ENCODE measurements around the gene PITX2. TPM values are rescaled to one million over a fixed set of nuclear protein-coding genes. Genes with fewer than 3 reads are reported as not detected.

The PITX2 gene
- total RNA-seq, 1 donor from 2014 or later: not detected

- Mint-ChIP-seq H3K4me3 (no peak overlapping the region), H3K27me3 (ENCODE audit: insufficient read depth) (peaks cover 87% of the 10 kb centered on the region)
- intact Hi-C loops (cut with micrococcal nuclease): loop anchor here (5.0 kb wide), 1 partner anchor 1904 kb away; no protein-coding TSS in a partner anchor
Observed at GRCh38 chr4:110617646-110618580, 5.0 kb downstream of the PITX2 start.

GRCh38 chr4:110617075-110617640, 5.7 kb downstream of the PITX2 start:
- H3K36me3 Mint-ChIP-seq (ENCODE audit: low read depth): peaks cover 3% of the 10 kb centered on the region
- H3K27ac Mint-ChIP-seq: no peak overlapping the region
- DNase-seq (ENCODE audit: low spot score): no peak
- H3K27me3 Mint-ChIP-seq (ENCODE audit: insufficient read depth): peaks cover 88% of the 10 kb centered on the region
- intact Hi-C loops (cut with micrococcal nuclease): loop anchor here (5.0 kb wide), 1 partner anchor 1905 kb away; no protein-coding TSS in a partner anchor
- no peaks in the 10 kb centered on the region for H3K4me1 Mint-ChIP-seq (ENCODE audit: low read depth)
- H3K4me3 Mint-ChIP-seq: no peak overlapping the region
- peaks cover 5% of the 10 kb centered on the region for H3K9me3 Mint-ChIP-seq

More at GRCh38 chr4:110617646-110618580, 5.0 kb downstream of the PITX2 start:
- peaks cover 3% of the 10 kb centered on the region for H3K36me3 Mint-ChIP-seq (ENCODE audit: low read depth)
- no peak for DNase-seq (ENCODE audit: low spot score)
- peaks cover 5% of the 10 kb centered on the region for H3K9me3 Mint-ChIP-seq
- H3K4me1 Mint-ChIP-seq (ENCODE audit: low read depth): no peaks in the 10 kb centered on the region
- H3K27ac Mint-ChIP-seq: peak overlapping the region; percentile 73

- DNase-seq (ENCODE audit: low spot score): no peak
- Mint-ChIP-seq H3K4me3 (no peak overlapping the region), H3K9me3 (peaks cover 5% of the 10 kb centered on the region), H3K4me1 (ENCODE audit: low read depth) (no peaks in the 10 kb centered on the region), H3K27ac (no peak overlapping the region), H3K27me3 (ENCODE audit: insufficient read depth) (peaks cover 86% of the 10 kb centered on the region), H3K36me3 (ENCODE audit: low read depth) (peaks cover 3% of the 10 kb centered on the region)
- intact Hi-C loops (cut with micrococcal nuclease): loop anchor here (1.0 to 5.0 kb wide), 2 partner anchors 22 to 1906 kb away; no protein-coding TSS in a partner anchor
Observed at GRCh38 chr4:110616238-110617074, 6.4 kb downstream of the PITX2 start.

- no peaks in the 10 kb centered on the region for H3K4me1 Mint-ChIP-seq (ENCODE audit: low read depth)
- H3K9me3 Mint-ChIP-seq: peaks cover 5% of the 10 kb centered on the region
- no peak overlapping the region for H3K4me3 Mint-ChIP-seq
- peaks cover 87% of the 10 kb centered on the region for H3K27me3 Mint-ChIP-seq (ENCODE audit: insufficient read depth)
- no peak for DNase-seq (ENCODE audit: low spot score)
- peaks cover 3% of the 10 kb centered on the region for H3K36me3 Mint-ChIP-seq (ENCODE audit: low read depth)
- intact Hi-C loops (cut with micrococcal nuclease): loop anchor here (1.0 to 5.0 kb wide), 2 partner anchors 23 to 1907 kb away; no protein-coding TSS in a partner anchor
- H3K27ac Mint-ChIP-seq: no peak overlapping the region
Observed at GRCh38 chr4:110615353-110616237, 7.3 kb downstream of the PITX2 start.

- peaks cover 3% of the 10 kb centered on the region for H3K36me3 Mint-ChIP-seq (ENCODE audit: low read depth)
- H3K9me3 Mint-ChIP-seq: peaks cover 5% of the 10 kb centered on the region
- intact Hi-C loops (cut with micrococcal nuclease): loop anchor here (5.0 kb wide), 1 partner anchor 1907 kb away; no protein-coding TSS in a partner anchor
- no peak overlapping the region for H3K27ac Mint-ChIP-seq
- no peaks in the 10 kb centered on the region for H3K4me1 Mint-ChIP-seq (ENCODE audit: low read depth)
- no peak overlapping the region for H3K4me3 Mint-ChIP-seq
- H3K27me3 Mint-ChIP-seq (ENCODE audit: insufficient read depth): peaks cover 86% of the 10 kb centered on the region
- DNase-seq (ENCODE audit: low spot score): no peak
Observed at GRCh38 chr4:110614976-110615352, 7.9 kb downstream of the PITX2 start.

- no peak for DNase-seq (ENCODE audit: low spot score)
- H3K4me3 Mint-ChIP-seq: no peak overlapping the region
- intact Hi-C loops (cut with micrococcal nuclease): no loop called here
- no peaks in the 10 kb centered on the region for H3K4me1 Mint-ChIP-seq (ENCODE audit: low read depth)
- peaks cover 5% of the 10 kb centered on the region for H3K9me3 Mint-ChIP-seq
- peaks cover 85% of the 10 kb centered on the region for H3K27me3 Mint-ChIP-seq (ENCODE audit: insufficient read depth)
- H3K27ac Mint-ChIP-seq: no peak overlapping the region
- peaks cover 2% of the 10 kb centered on the region for H3K36me3 Mint-ChIP-seq (ENCODE audit: low read depth)
Observed at GRCh38 chr4:110614173-110614963, 8.5 kb downstream of the PITX2 start.

GRCh38 chr4:110613745-110614144, 9.1 kb downstream of the PITX2 start:
- DNase-seq (ENCODE audit: low spot score): no peak
- Mint-ChIP-seq H3K27ac (no peak overlapping the region), H3K4me3 (no peak overlapping the region), H3K9me3 (peaks cover 5% of the 10 kb centered on the region), H3K36me3 (ENCODE audit: low read depth) (peaks cover 2% of the 10 kb centered on the region), H3K27me3 (ENCODE audit: insufficient read depth) (peaks cover 81% of the 10 kb centered on the region), H3K4me1 (ENCODE audit: low read depth) (no peaks in the 10 kb centered on the region)
- intact Hi-C loops (cut with micrococcal nuclease): no loop called here

GRCh38 chr4:110612631-110613269, 10.1 kb downstream of the PITX2 start:
- no peaks in the 10 kb centered on the region for H3K9me3 Mint-ChIP-seq
- no peaks in the 10 kb centered on the region for H3K36me3 Mint-ChIP-seq (ENCODE audit: low read depth)
- intact Hi-C loops (cut with micrococcal nuclease): no loop called here
- no peaks in the 10 kb centered on the region for H3K4me1 Mint-ChIP-seq (ENCODE audit: low read depth)
- peaks cover 74% of the 10 kb centered on the region for H3K27me3 Mint-ChIP-seq (ENCODE audit: insufficient read depth)
- H3K27ac Mint-ChIP-seq: no peak overlapping the region
- no peak for DNase-seq (ENCODE audit: low spot score)
- H3K4me3 Mint-ChIP-seq: no peak overlapping the region

- no peaks in the 10 kb centered on the region for H3K36me3 Mint-ChIP-seq (ENCODE audit: low read depth)
- H3K4me1 Mint-ChIP-seq (ENCODE audit: low read depth): no peaks in the 10 kb centered on the region
- intact Hi-C loops (cut with micrococcal nuclease): no loop called here
- no peak for DNase-seq (ENCODE audit: low spot score)
- H3K4me3 Mint-ChIP-seq: no peak overlapping the region
- peaks cover 67% of the 10 kb centered on the region for H3K27me3 Mint-ChIP-seq (ENCODE audit: insufficient read depth)
- no peaks in the 10 kb centered on the region for H3K9me3 Mint-ChIP-seq
- no peak overlapping the region for H3K27ac Mint-ChIP-seq
Observed at GRCh38 chr4:110611968-110612447, 10.9 kb downstream of the PITX2 start.

GRCh38 chr4:110610940-110611831, 11.7 kb downstream of the PITX2 start:
- no peak for DNase-seq (ENCODE audit: low spot score)
- intact Hi-C loops (cut with micrococcal nuclease): no loop called here
- peaks cover 59% of the 10 kb centered on the region for H3K27me3 Mint-ChIP-seq (ENCODE audit: insufficient read depth)
- no peaks in the 10 kb centered on the region for H3K36me3 Mint-ChIP-seq (ENCODE audit: low read depth)
- no peak overlapping the region for H3K27ac Mint-ChIP-seq
- no peak overlapping the region for H3K4me3 Mint-ChIP-seq
- no peaks in the 10 kb centered on the region for H3K4me1 Mint-ChIP-seq (ENCODE audit: low read depth)
- no peaks in the 10 kb centered on the region for H3K9me3 Mint-ChIP-seq

All from activated T-helper 1 cell treated with anti-CD3 and anti-CD28 coated beads, Interleukin-12 subunit alpha, Interleukin-12 subunit beta, Interleukin-2, Interleukin-4 antibody, amounts not matched to agents 30 ng/mL and 10 ng/mL and 1 ng/mL, durations not matched to agents 14 hours and 24 hours and 36 hours (primary cell).